K562 (cell line): Measurements from ENCODE around the gene ZFPM1. TPM values are rescaled to one million over a fixed set of nuclear protein-coding genes. Genes with fewer than 3 reads are reported as not detected.
A peak's percentile ranks its signal among the peaks of the same experiment; 100 is the strongest.

ENCODE experiments used
- MYBL2 ChIP-seq, 2 experiments: fragments of 450-650 bp in 1 of 2; sonication (generic) in 1 of 2; formaldehyde crosslinking in 1 of 2; IDR thresholded peaks; 2 replicates each; pipeline versions ENCODE4 v1.6.1 to v1.8.1; 2017 to 2022; ENCODE audit warnings: borderline replicate concordance in 1 of 2, inconsistent platforms in 1 of 2, low read depth in 1 of 2, mild to moderate bottlenecking in 1 of 2, missing genetic modification reagents in 1 of 2, moderate library complexity in 1 of 2
- ZBTB7A ChIP-seq: IDR thresholded peaks from 2 replicates; pipeline ENCODE4 v1.6.1; 2011; ENCODE audit warnings: low read depth, mild to moderate bottlenecking, low read length, moderate library complexity, borderline replicate concordance; ENCODE audit not compliant: control insufficient read depth
- polyA plus RNA-seq, 8 experiments: library from polyadenylated mRNA; depleted of rRNA in 4 of 8; stranded (reverse) in 5 of 8; unstranded in 3 of 8; fragments of >200 nt; fragmentation: Nextera tagmentation in 2 of 8; fragmentation: Illumina TruSeq in 1 of 8; extraction: Ambion mirVana in 2 of 8; extraction: Trizol in 1 of 8; gene quantifications; 2 replicates each; pipeline versions ENCODE4 v1.2.1 to v1.2.3, GENCODE V29; 2011 to 2014; ENCODE audit warnings: inconsistent platforms in 1 of 8, missing spikeins in 1 of 8
- total RNA-seq, 7 experiments: library from RNA; depleted of rRNA in 6 of 7; stranded (reverse); fragments of >200 nt in 6 of 7; fragmentation: Illumina TruSeq in 2 of 7; extraction: Trizol in 2 of 7; gene quantifications; 2 replicates each; pipeline versions ENCODE4 v1.2.1 to v1.2.3, GENCODE V29; 2011 to 2021; ENCODE audit warnings: low replicate concordance in 1 of 7
- TF ChIP-seq, protein P1 (sequence below), 2 experiments: fragments of 450-650 bp; formaldehyde crosslinking in 1 of 2; IDR thresholded peaks; 2 replicates each; pipeline versions ENCODE4 v1.4.0 to v1.6.1; 2014 to 2020; ENCODE audit warnings: mild to moderate bottlenecking in 2 of 2, borderline replicate concordance in 1 of 2, low read depth in 1 of 2

The ZFPM1 gene
- total and polyA plus RNA-seq, 9 of the 15 experiments (the other 6 are each of a cell fraction or from before 2014, with no cell fraction given), result 0.03 to 35.9 (median 1.4) TPM

DNA sequence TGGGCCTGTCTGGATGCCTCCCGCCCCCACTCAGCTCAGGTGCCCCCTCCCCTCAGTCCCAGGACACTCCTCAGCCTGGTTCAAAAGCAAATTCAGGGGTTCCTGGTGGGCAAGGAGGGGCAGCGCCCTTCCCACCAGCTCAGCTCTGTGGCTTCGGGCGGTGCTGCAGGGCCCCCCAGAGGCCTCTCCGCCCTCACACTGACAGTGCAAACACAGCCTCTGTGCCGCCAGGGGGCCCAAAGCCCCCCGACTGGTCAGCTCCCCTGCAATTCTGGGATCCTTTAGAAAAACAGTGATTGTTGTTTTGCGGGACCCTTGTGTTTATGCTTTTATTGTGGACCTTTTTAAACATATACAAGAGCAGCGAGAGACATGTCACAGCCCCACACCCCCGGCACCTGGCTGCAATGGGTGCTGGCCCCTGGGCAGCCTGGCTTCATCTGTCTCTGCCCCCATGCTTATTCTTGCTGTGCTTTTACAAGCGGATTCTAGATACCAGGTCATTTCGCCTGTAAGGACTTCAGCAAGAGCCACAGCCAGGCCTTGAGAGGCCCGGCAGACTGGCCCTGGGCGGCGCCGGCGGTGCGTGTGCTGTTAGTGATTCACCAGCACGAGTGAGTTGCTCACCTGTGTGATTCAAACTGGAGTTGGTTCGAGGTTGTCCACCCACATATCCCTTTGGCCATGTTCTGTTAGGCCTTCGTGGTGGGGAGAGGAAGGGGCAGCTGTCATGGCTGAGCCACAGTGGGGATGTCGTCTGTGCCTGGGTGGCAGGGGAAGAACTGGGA lies 49.1 kb upstream of the ZFPM1 start (continued):
- TF ChIP-seq MYBL2 (IDR thresholded peaks at IDR 0.05; ENCODE audit: low read depth) (no peak), MYBL2 (CRISPR knock-in tag; IDR thresholded peaks at IDR 0.05; ENCODE audit: borderline replicate concordance) (no peak), ZBTB7A (peak; percentile 56; the same call in 1 of the 2 replicates)
- TF ChIP-seq, protein P1, sequence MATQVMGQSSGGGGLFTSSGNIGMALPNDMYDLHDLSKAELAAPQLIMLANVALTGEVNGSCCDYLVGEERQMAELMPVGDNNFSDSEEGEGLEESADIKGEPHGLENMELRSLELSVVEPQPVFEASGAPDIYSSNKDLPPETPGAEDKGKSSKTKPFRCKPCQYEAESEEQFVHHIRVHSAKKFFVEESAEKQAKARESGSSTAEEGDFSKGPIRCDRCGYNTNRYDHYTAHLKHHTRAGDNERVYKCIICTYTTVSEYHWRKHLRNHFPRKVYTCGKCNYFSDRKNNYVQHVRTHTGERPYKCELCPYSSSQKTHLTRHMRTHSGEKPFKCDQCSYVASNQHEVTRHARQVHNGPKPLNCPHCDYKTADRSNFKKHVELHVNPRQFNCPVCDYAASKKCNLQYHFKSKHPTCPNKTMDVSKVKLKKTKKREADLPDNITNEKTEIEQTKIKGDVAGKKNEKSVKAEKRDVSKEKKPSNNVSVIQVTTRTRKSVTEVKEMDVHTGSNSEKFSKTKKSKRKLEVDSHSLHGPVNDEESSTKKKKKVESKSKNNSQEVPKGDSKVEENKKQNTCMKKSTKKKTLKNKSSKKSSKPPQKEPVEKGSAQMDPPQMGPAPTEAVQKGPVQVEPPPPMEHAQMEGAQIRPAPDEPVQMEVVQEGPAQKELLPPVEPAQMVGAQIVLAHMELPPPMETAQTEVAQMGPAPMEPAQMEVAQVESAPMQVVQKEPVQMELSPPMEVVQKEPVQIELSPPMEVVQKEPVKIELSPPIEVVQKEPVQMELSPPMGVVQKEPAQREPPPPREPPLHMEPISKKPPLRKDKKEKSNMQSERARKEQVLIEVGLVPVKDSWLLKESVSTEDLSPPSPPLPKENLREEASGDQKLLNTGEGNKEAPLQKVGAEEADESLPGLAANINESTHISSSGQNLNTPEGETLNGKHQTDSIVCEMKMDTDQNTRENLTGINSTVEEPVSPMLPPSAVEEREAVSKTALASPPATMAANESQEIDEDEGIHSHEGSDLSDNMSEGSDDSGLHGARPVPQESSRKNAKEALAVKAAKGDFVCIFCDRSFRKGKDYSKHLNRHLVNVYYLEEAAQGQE (IDR thresholded peaks at IDR 0.05; ENCODE audit: borderline replicate concordance), result 0 out of 2 replicates have a peak, but pooled peaks have one; percentile 8
- TF ChIP-seq, protein P1 (CRISPR knock-in tag; IDR thresholded peaks at IDR 0.05; ENCODE audit: low read depth), result no peak
